ENCODE data around the gene TM9SF1. TPM values are rescaled to one million over a fixed set of nuclear protein-coding genes. Genes with fewer than 3 reads are reported as not detected.

Gene TM9SF1
- total RNA-seq, 1 donor from 2014 or later, result 87.0 TPM

Other genes starting within 250 kb of the TM9SF1 start
- gene DHRS4, start 241.7 kb downstream of the TM9SF1 start, total RNA-seq, result 47.6 and 55.0 TPM in 2 replicates
- 18.5 and 25.0 TPM in 2 replicates for gene DHRS4L2, start 206.5 kb downstream of the TM9SF1 start, total RNA-seq
- gene CARMIL3, start 143.4 kb downstream of the TM9SF1 start, total RNA-seq, result 0.15 and 0.33 TPM in 2 replicates
- not detected in 2 replicates for gene CPNE6, start 123.9 kb downstream of the TM9SF1 start, total RNA-seq
- gene PCK2, start 101.1 kb downstream of the TM9SF1 start, total RNA-seq, result 25.0 and 35.4 TPM in 2 replicates
- 69.5 and 88.2 TPM in 2 replicates for gene DCAF11, start 80.7 kb downstream of the TM9SF1 start, total RNA-seq
- 0.83 and 0.87 TPM in 2 replicates for gene NRL, start 80.5 kb downstream of the TM9SF1 start, total RNA-seq
- gene FITM1, start 64.8 kb downstream of the TM9SF1 start, total RNA-seq, result 0.33 and 0.44 TPM in 2 replicates
- gene PSME1, start 59.2 kb downstream of the TM9SF1 start, total RNA-seq, result 132 and 143 TPM in 2 replicates
- gene EMC9, start 53.9 kb downstream of the TM9SF1 start, total RNA-seq, result 11.1 and 25.2 TPM in 2 replicates
- gene PSME2, start 48.8 kb downstream of the TM9SF1 start, total RNA-seq, result 87.2 and 117 TPM in 2 replicates
- 35.5 and 57.9 TPM in 2 replicates for gene RNF31, start 47.9 kb downstream of the TM9SF1 start, total RNA-seq
- 87.8 and 104 TPM in 2 replicates for gene IRF9, start 34.2 kb downstream of the TM9SF1 start, total RNA-seq
- gene REC8, start 23.4 kb downstream of the TM9SF1 start, total RNA-seq, result 1.8 and 2.3 TPM in 2 replicates
- 39.4 and 47.6 TPM in 2 replicates for gene IPO4, start 6.6 kb downstream of the TM9SF1 start, total RNA-seq
- gene TSSK4, start 10.3 kb upstream of the TM9SF1 start, total RNA-seq, result not detected in 2 replicates
- gene CHMP4A, start 18.0 kb upstream of the TM9SF1 start, total RNA-seq, result 27.6 and 44.5 TPM in 2 replicates
- 11.1 and 25.5 TPM in 2 replicates for gene MDP1, start 20.6 kb upstream of the TM9SF1 start, total RNA-seq
- 143 and 203 TPM in 2 replicates for gene NEDD8, start 36.9 kb upstream of the TM9SF1 start, total RNA-seq
- 94.2 and 119 TPM in 2 replicates for gene GMPR2, start 37.5 kb upstream of the TM9SF1 start, total RNA-seq
- 68.9 and 83.2 TPM in 2 replicates for gene TINF2, start 47.2 kb upstream of the TM9SF1 start, total RNA-seq
- gene TGM1, start 67.7 kb upstream of the TM9SF1 start, total RNA-seq, result 0.83 and 1.5 TPM in 2 replicates
- 23.3 and 31.6 TPM in 2 replicates for gene RABGGTA, start 76.2 kb upstream of the TM9SF1 start, total RNA-seq
- gene DHRS1, start 104.3 kb upstream of the TM9SF1 start, total RNA-seq, result 19.8 and 22.1 TPM in 2 replicates
- gene NOP9, start 104.4 kb upstream of the TM9SF1 start, total RNA-seq, result 19.3 and 25.1 TPM in 2 replicates
- 1.5 and 2.6 TPM in 2 replicates for gene CIDEB, start 112.5 kb upstream of the TM9SF1 start, total RNA-seq
- 3.8 and 4.6 TPM in 2 replicates for gene LTB4R2, start 114.7 kb upstream of the TM9SF1 start, total RNA-seq
- 0.87 and 4.1 TPM in 2 replicates for gene LTB4R, start 116.1 kb upstream of the TM9SF1 start, total RNA-seq
- 9.6 and 11.7 TPM in 2 replicates for gene ADCY4, start 139.6 kb upstream of the TM9SF1 start, total RNA-seq
- gene RIPK3, start 144.6 kb upstream of the TM9SF1 start, total RNA-seq, result 2.9 and 6.8 TPM in 2 replicates
- 108 and 149 TPM in 2 replicates for gene NFATC4, start 172.7 kb upstream of the TM9SF1 start, total RNA-seq
- 20.4 and 42.7 TPM in 2 replicates for gene NYNRIN, start 203.6 kb upstream of the TM9SF1 start, total RNA-seq
- gene CBLN3, start 234.2 kb upstream of the TM9SF1 start, total RNA-seq, result 4.1 and 11.4 TPM in 2 replicates
- 55.3 and 67.8 TPM in 2 replicates for gene KHNYN, start 234.5 kb upstream of the TM9SF1 start, total RNA-seq
- gene SDR39U1, start 247.3 kb upstream of the TM9SF1 start, total RNA-seq, result 12.4 and 16.4 TPM in 2 replicates

Data from smooth muscle cell of trachea (primary cell).